NT2/D1 (cell line): ENCODE measurements around the gene SDK1.

ENCODE experiments used
- DNase-seq: peaks from one replicate; pipeline ENCODE4 v3.0.0-alpha.2; 2011; ENCODE audit warnings: low read depth, low spot score
- H3K27me3 ChIP-seq: 2 replicates; pipeline ENCODE4 v1.6.0; 2011; ENCODE audit warnings: mild to moderate bottlenecking; ENCODE audit not compliant: insufficient read length, insufficient read depth
- H3K36me3 ChIP-seq: 2 replicates; pipeline ENCODE4 v1.6.1; 2011; ENCODE audit warnings: mild to moderate bottlenecking, low read length, mixed read lengths; ENCODE audit not compliant: insufficient read depth, insufficient read length
- H3K4me1 ChIP-seq: 2 replicates; pipeline ENCODE4 v1.5.1; 2011; ENCODE audit not compliant: insufficient read depth, insufficient read length
- H3K4me3 ChIP-seq: 2 replicates; pipeline ENCODE4 v1.5.1; 2011; ENCODE audit warnings: low read depth; ENCODE audit not compliant: insufficient read length
- H3K9ac ChIP-seq: 2 replicates; pipeline ENCODE4 v1.6.0; 2011; ENCODE audit warnings: low read depth; ENCODE audit not compliant: insufficient read length
- H3K9me3 ChIP-seq: 2 replicates; pipeline ENCODE4 v1.5.1; 2011; ENCODE audit warnings: mild to moderate bottlenecking, low read length; ENCODE audit not compliant: insufficient read depth
- SUZ12 ChIP-seq: IDR thresholded peaks from 2 replicates; pipeline ENCODE4 v1.6.1; 2011; ENCODE audit not compliant: insufficient read length, insufficient read depth; ENCODE audit errors: extremely low read depth
- YY1 ChIP-seq: IDR thresholded peaks from 2 replicates; pipeline ENCODE4 v1.6.1; 2011; ENCODE audit not compliant: insufficient read length, insufficient read depth
- ZNF274 ChIP-seq: IDR thresholded peaks from 2 replicates; pipeline ENCODE4 v1.6.1; 2011; ENCODE audit warnings: mild to moderate bottlenecking, low read depth, low read length

SDK1 gene

DNA sequence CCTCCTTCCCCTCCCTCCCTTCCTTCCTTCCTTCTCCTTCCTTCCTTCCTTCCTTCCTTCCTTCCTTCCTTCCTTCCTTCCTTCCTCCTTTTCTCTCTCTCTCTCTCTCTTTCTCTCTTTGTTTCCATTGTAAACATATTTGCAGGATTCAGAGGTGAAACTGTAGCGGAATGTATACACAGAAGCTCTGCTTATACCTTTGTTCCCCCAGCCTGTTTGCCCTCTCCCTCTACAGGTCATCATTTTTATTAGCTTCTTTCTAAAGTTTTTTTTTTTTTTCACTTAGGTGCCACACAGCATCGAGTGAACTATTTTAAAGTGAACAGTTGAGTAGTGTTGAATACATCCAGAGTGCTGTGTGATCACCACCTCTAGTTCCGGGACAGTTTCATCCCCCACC lies 20.7 kb downstream of the SDK1 start:
- TF ChIP-seq YY1: no peak
- no peak for TF ChIP-seq SUZ12
- no peak for TF ChIP-seq ZNF274
- no peak overlapping the region for H3K4me3 ChIP-seq
- H3K9me3 ChIP-seq: no peaks in the 10 kb centered on the region
- no peak overlapping the region for H3K9ac ChIP-seq
- H3K36me3 ChIP-seq: no peaks in the 10 kb centered on the region
- no peaks in the 10 kb centered on the region for H3K27me3 ChIP-seq
- DNase-seq: no peak
- no peaks in the 10 kb centered on the region for H3K4me1 ChIP-seq

DNA sequence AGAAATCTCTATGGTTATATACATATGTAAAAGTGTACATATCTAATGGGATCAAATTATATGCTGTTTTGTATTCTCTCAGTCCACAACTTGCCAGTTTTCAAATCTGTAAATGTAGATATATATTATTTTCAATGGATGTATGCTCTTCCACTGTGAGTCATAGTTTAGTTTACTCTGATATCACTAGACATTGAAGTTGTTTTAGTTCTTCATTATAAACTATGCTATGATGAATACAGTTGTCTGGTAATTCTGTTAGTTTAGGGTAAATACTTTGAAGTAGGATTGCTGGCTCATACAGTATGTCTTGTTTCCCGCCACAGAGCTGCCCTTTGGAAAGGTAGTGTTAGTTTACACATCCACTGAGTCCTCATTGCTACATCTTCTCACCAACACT lies 25.2 kb downstream of the SDK1 start:
- Histone ChIP-seq H3K4me3 (no peak overlapping the region), H3K9me3 (no peaks in the 10 kb centered on the region), H3K9ac (no peak overlapping the region), H3K27me3 (no peaks in the 10 kb centered on the region), H3K4me1 (no peaks in the 10 kb centered on the region), H3K36me3 (no peaks in the 10 kb centered on the region)
- DNase-seq: no peak
- TF ChIP-seq SUZ12: no peak
- TF ChIP-seq YY1: no peak
- no peak for TF ChIP-seq ZNF274

DNA sequence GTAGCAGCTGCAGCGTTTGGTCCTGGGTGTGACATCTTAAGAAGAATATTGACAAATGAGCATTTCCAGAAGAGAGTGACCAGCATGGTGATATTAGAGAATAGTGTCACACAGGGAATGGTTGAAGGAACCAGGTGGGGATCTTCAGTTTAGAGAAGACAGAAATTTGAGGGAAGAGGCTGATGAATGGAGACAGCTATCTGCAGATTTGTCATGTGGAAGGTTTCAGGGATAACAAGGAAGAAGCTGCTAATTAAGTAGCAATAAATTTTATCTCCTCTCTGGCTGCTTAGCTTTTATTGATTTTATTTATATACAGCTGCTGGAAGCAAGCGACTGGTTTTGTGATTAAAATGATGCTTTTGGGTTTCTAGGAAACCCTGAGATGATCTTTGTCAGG lies 26.0 kb downstream of the SDK1 start:
- Histone ChIP-seq H3K27me3 (no peaks in the 10 kb centered on the region), H3K9ac (no peak overlapping the region), H3K36me3 (no peaks in the 10 kb centered on the region), H3K9me3 (no peaks in the 10 kb centered on the region), H3K4me3 (no peak overlapping the region), H3K4me1 (no peaks in the 10 kb centered on the region)
- TF ChIP-seq YY1: no peak
- TF ChIP-seq SUZ12: no peak
- DNase-seq: no peak

DNA sequence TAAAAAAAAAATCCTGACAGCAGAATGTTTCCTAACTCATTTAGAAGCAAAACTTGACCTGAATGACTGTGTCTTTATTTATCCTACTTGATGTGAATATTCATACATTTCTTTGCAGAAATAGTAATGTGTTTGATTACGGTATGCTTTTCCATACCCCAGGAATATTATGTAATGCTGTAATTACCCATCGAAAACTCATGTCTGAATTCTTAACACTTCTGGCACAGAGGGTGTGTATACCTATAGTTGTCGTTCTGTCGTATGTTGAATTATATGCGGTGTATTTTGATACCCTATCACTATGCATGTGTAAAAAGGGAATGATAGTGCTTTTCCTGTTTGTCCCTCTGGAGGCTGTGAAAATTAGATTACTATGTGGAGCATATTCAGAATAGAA lies 26.6 kb downstream of the SDK1 start:
- Histone ChIP-seq H3K27me3 (no peaks in the 10 kb centered on the region), H3K36me3 (no peaks in the 10 kb centered on the region), H3K4me3 (no peak overlapping the region), H3K9me3 (no peaks in the 10 kb centered on the region), H3K9ac (no peak overlapping the region), H3K4me1 (no peaks in the 10 kb centered on the region)
- TF ChIP-seq YY1 (no peak), SUZ12 (no peak), ZNF274 (no peak)
- DNase-seq: no peak

DNA sequence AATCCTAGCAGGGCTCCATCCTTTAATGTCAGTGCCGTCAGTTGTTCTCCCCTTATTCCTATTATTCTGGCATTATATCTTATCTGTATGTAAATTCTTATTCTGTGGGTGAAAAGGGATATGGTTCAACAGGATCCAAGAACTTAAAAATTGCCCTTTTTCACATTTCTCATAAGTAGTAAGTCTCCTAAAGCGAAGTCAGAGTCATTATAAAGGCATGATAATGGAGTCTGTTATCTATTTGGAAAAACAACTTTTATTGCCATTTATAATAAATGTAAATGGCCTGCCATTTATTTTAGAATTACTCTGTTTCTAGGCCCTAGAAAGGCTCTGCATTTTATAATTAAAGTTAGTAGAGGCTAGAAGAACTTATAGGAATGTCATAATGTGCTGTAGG lies 31.3 kb downstream of the SDK1 start:
- no peak for DNase-seq
- no peak for TF ChIP-seq SUZ12
- no peak for TF ChIP-seq YY1
- no peaks in the 10 kb centered on the region for H3K36me3 ChIP-seq
- no peaks in the 10 kb centered on the region; the same call in 1 of the 2 replicates for H3K9me3 ChIP-seq
- H3K4me3 ChIP-seq: no peak overlapping the region
- H3K27me3 ChIP-seq: no peaks in the 10 kb centered on the region
- H3K4me1 ChIP-seq: no peaks in the 10 kb centered on the region
- no peak overlapping the region for H3K9ac ChIP-seq

GRCh38 chr7:3333861-3334260 lies 32.8 kb downstream of the SDK1 start:
- H3K36me3 ChIP-seq: no peaks in the 10 kb centered on the region
- H3K4me3 ChIP-seq: no peak overlapping the region
- TF ChIP-seq YY1 (no peak), SUZ12 (no peak), ZNF274 (no peak)
- no peak for DNase-seq
- no peaks in the 10 kb centered on the region for H3K27me3 ChIP-seq
- H3K9me3 ChIP-seq: no peaks in the 10 kb centered on the region; the same call in 1 of the 2 replicates
- H3K9ac ChIP-seq: no peak overlapping the region
- H3K4me1 ChIP-seq: no peaks in the 10 kb centered on the region

- Histone ChIP-seq H3K36me3 (no peaks in the 10 kb centered on the region), H3K9ac (no peak overlapping the region), H3K4me3 (no peak overlapping the region), H3K27me3 (no peaks in the 10 kb centered on the region), H3K9me3 (no peaks in the 10 kb centered on the region; the same call in 1 of the 2 replicates), H3K4me1 (no peaks in the 10 kb centered on the region)
- DNase-seq: no peak
- no peak for TF ChIP-seq ZNF274
- TF ChIP-seq YY1: no peak
- TF ChIP-seq SUZ12: no peak
Measured at GRCh38 chr7:3336042-3336665, 35.1 kb downstream of the SDK1 start.

GRCh38 chr7:3338161-3338560 lies 37.1 kb downstream of the SDK1 start:
- Histone ChIP-seq H3K27me3 (no peaks in the 10 kb centered on the region), H3K4me1 (no peaks in the 10 kb centered on the region), H3K4me3 (no peak overlapping the region), H3K9ac (no peak overlapping the region), H3K36me3 (no peaks in the 10 kb centered on the region), H3K9me3 (no peaks in the 10 kb centered on the region; the same call in 1 of the 2 replicates)
- DNase-seq: no peak
- TF ChIP-seq YY1 (no peak), SUZ12 (no peak), ZNF274 (no peak)
